SK-N-SH (cell line): ENCODE results near the gene TREML4. TPM values are rescaled to one million over a fixed set of nuclear protein-coding genes. Genes with fewer than 3 reads are reported as not detected.

Experiments
- CTCF ChIA-PET: fragments of 300-600, 350-600 bp; formaldehyde crosslinking; extraction: SDS; loops from one replicate; lab custom pipeline; 2021; lab: Yijun Ruan, JAX
- POLR2A ChIA-PET: fragments of 350-600 bp; sonication (Branson Sonifier 250); formaldehyde crosslinking; extraction: SDS; loops from one replicate; lab custom pipeline; 2020; ENCODE audit warnings: antibody characterized with exemption, inconsistent platforms; lab: Yijun Ruan, JAX
- DNase-seq: peaks from one replicate; pipeline ENCODE4 v3.0.0; 2012
- H2AFZ ChIP-seq: fragments of 200-600 bp; sonication (generic); 2 replicates; pipeline ENCODE4 v1.8.1; 2016; ENCODE audit warnings: antibody characterized with exemption, mild to moderate bottlenecking, low read depth
- H3F3A ChIP-seq: fragments of 200-600 bp; sonication (generic); replicated peaks from 2 replicates; pipeline ENCODE3; 2016; ENCODE audit warnings: antibody characterized with exemption, mild to moderate bottlenecking; ENCODE audit not compliant: insufficient read depth
- H3K27ac ChIP-seq, 2 experiments: fragments of 200-500 bp in 1 of 2; fragments of 200-600 bp in 1 of 2; sonication (Bioruptor generic) in 1 of 2; sonication (generic), shearing (Covaris generic) in 1 of 2; 2 replicates each; pipeline versions ENCODE4 v1.5.1 to v1.6.1; 2014 to 2016; ENCODE audit warnings: low read depth in 2 of 2, inconsistent platforms in 1 of 2, low read length in 1 of 2, mild to moderate bottlenecking in 1 of 2, mixed read lengths in 1 of 2
- H3K27me3 ChIP-seq: fragments of 200-600 bp; sonication (generic), shearing (Covaris generic); 2 replicates; pipeline ENCODE4 v1.6.1; 2016; ENCODE audit warnings: mixed run types; ENCODE audit not compliant: insufficient read depth
- H3K36me3 ChIP-seq, 2 experiments: fragments of 200-500 bp in 1 of 2; fragments of 200-600 bp in 1 of 2; sonication (Bioruptor generic) in 1 of 2; sonication (generic) in 1 of 2; replicated peaks in 1 of 2; 2 replicates each; pipeline versions ENCODE3 to v1.5.1; 2014 to 2016; ENCODE audit warnings: low read length in 1 of 2, mild to moderate bottlenecking in 1 of 2; ENCODE audit not compliant: insufficient read depth in 2 of 2, control insufficient read depth in 1 of 2
- H3K4me1 ChIP-seq, 2 experiments: fragments of 200-500 bp in 1 of 2; fragments of 200-600 bp in 1 of 2; sonication (Bioruptor generic) in 1 of 2; sonication (generic), shearing (Covaris generic) in 1 of 2; 2 replicates each; pipeline versions ENCODE4 v1.5.1 to v1.6.1; 2014 to 2016; ENCODE audit warnings: low read depth in 1 of 2, low read length in 1 of 2, mixed run types in 1 of 2; ENCODE audit not compliant: insufficient read depth in 2 of 2, control insufficient read depth in 1 of 2
- H3K4me2 ChIP-seq: fragments of 200-600 bp; sonication (generic), shearing (Covaris generic); 2 replicates; pipeline ENCODE4 v1.6.1; 2017; ENCODE audit warnings: mixed run types
- H3K4me3 ChIP-seq, 2 experiments: fragments of 200-500 bp in 1 of 2; fragments of 200-600 bp in 1 of 2; sonication (Bioruptor generic) in 1 of 2; sonication (generic), shearing (Covaris generic) in 1 of 2; 2 replicates each; pipeline versions ENCODE4 v1.5.1 to v1.8.1; 2014 to 2016; ENCODE audit warnings: low read depth in 2 of 2, inconsistent platforms in 1 of 2, low read length in 1 of 2, mild to moderate bottlenecking in 1 of 2, mixed read lengths in 1 of 2, moderate library complexity in 1 of 2
- H3K79me2 ChIP-seq: fragments of 200-600 bp; sonication (generic); 2 replicates; pipeline ENCODE4 v1.8.1; 2017; ENCODE audit warnings: mild to moderate bottlenecking; ENCODE audit not compliant: insufficient read depth
- H3K9ac ChIP-seq: fragments of 200-600 bp; sonication (generic); 2 replicates; pipeline ENCODE4 v1.6.1; 2017; ENCODE audit warnings: mixed run types
- H3K9me2 ChIP-seq: fragments of 200-600 bp; sonication (generic); 2 replicates; pipeline ENCODE4 v1.6.1; 2017; ENCODE audit warnings: mixed run types
- H3K9me3 ChIP-seq: fragments of 200-600 bp; sonication (generic); 2 replicates; pipeline ENCODE4 v1.6.1; 2017; ENCODE audit warnings: mixed run types, mild to moderate bottlenecking, moderate library complexity
- H4K20me1 ChIP-seq: fragments of 200-600 bp; sonication (generic); 2 replicates; pipeline ENCODE4 v1.6.1; 2017; ENCODE audit warnings: mild to moderate bottlenecking, mixed run types; ENCODE audit not compliant: insufficient read depth
- CHD2 ChIP-seq: fragments of 150-350 bp; IDR thresholded peaks from 2 replicates; pipeline ENCODE4 v1.6.1; 2018; ENCODE audit warnings: low read length; ENCODE audit not compliant: partially characterized antibody
- CTCF ChIP-seq: fragments of 200-600 bp; sonication (generic); IDR thresholded peaks from 2 replicates; pipeline ENCODE4 v1.6.1; 2017; ENCODE audit warnings: antibody characterized with exemption, mild to moderate bottlenecking, moderate library complexity
- GABPA ChIP-seq: IDR thresholded peaks from 2 replicates; pipeline ENCODE4 v1.4.0; 2012; ENCODE audit warnings: low read depth, mild to moderate bottlenecking
- JUND ChIP-seq: IDR thresholded peaks from 2 replicates; pipeline ENCODE4 v1.4.0; 2012
- MAX ChIP-seq: IDR thresholded peaks from 2 replicates; pipeline ENCODE4 v1.4.0; 2012; ENCODE audit warnings: low read depth
- NRF1 ChIP-seq: IDR thresholded peaks from 2 replicates; pipeline ENCODE4 v1.6.1; 2012; ENCODE audit warnings: low read depth, mild to moderate bottlenecking, low read length
- PBX3 ChIP-seq: IDR thresholded peaks from 2 replicates; pipeline ENCODE4; 2012
- POLR2AphosphoS5 ChIP-seq: IDR thresholded peaks from 2 replicates; pipeline ENCODE4 v1.6.1; 2012; ENCODE audit warnings: low read depth, low read length
- RFX5 ChIP-seq: IDR thresholded peaks from 2 replicates; pipeline ENCODE4 v1.6.1; 2012; ENCODE audit warnings: mild to moderate bottlenecking, improper control_type of control experiment, low read length
- RXRA ChIP-seq: IDR thresholded peaks from 2 replicates; pipeline ENCODE4 v1.4.0; 2012; ENCODE audit warnings: low read depth, mild to moderate bottlenecking, borderline replicate concordance
- TCF12 ChIP-seq: IDR thresholded peaks from 2 replicates; pipeline ENCODE4 v1.4.0; 2012
- USF1 ChIP-seq: IDR thresholded peaks from 2 replicates; pipeline ENCODE4 v1.4.0; 2012; ENCODE audit warnings: low read depth, borderline replicate concordance
- ZBTB33 ChIP-seq: IDR thresholded peaks from 2 replicates; pipeline ENCODE4 v1.4.0; 2012; ENCODE audit warnings: low read depth, borderline replicate concordance
- WGBS: methylation state at CpG from one replicate; pipeline ENCODE4 v1.1.6; 2017; ENCODE audit warnings: low lambda C conversion rate; 5-methylcytosine and 5-hydroxymethylcytosine counted together
- polyA plus RNA-seq, 3 experiments: library from polyadenylated mRNA; depleted of rRNA; stranded (reverse); fragments of >200 nt; gene quantifications; 2 replicates each; pipeline ENCODE4 v1.2.3, GENCODE V29; 2012

TREML4 gene
- polyA plus RNA-seq, 1 of the 3 experiments (the other 2 are of a cell fraction) = not detected

GRCh38 chr6:41256383-41256782 lies 28.2 kb downstream of the TREML4 start:
- CTCF ChIA-PET = interaction anchor here (1.0 to 3.0 kb wide), 3 partner anchors 22 to 63 kb away, joined by 3 to 7 read pairs (median 3); no protein-coding TSS in a partner anchor
- TF ChIP-seq NRF1 (no peak), POLR2AphosphoS5 (no peak), PBX3 (no peak), MAX (no peak), CHD2 (no peak), CTCF (no peak), TCF12 (no peak), GABPA (no peak), JUND (no peak), ZBTB33 (no peak), RXRA (no peak), USF1 (no peak), RFX5 (no peak)
- DNase-seq = no peak

More at GRCh38 chr6:41256383-41256782, 28.2 kb downstream of the TREML4 start:
- peaks cover 9% of the 10 kb centered on the region for H3F3A ChIP-seq
- no peaks in the 10 kb centered on the region for H4K20me1 ChIP-seq
- H3K79me2 ChIP-seq = no peaks in the 10 kb centered on the region
- H3K9me2 ChIP-seq = no peaks in the 10 kb centered on the region
- WGBS = 80% methylated on average over 1 of the region's 1 CpG
- H3K27ac ChIP-seq = no peak overlapping the region
- POLR2A ChIA-PET = interaction anchor here (0.6 kb wide), 1 partner anchor 182 kb away, joined by 4 read pairs; no protein-coding TSS in a partner anchor
- H2AFZ ChIP-seq = no peak overlapping the region
- no peak overlapping the region for H3K9ac ChIP-seq
- H3K4me1 ChIP-seq = peaks cover 11 to 19% of the 10 kb centered on the region in 2 experiments; a peak in 3 of 4 replicates
- no peak overlapping the region for H3K4me2 ChIP-seq
- H3K36me3 ChIP-seq = no peaks in the 10 kb centered on the region
- no peak overlapping the region for H3K4me3 ChIP-seq
- H3K27me3 ChIP-seq = no peaks in the 10 kb centered on the region
- H3K9me3 ChIP-seq = no peaks in the 10 kb centered on the region
